GM12875 (cell line): ENCODE results near the gene FKBP1A.

Experiments
- H3K4me3 ChIP-seq: one replicate; pipeline ENCODE4 v1.5.1; 2011; ENCODE audit warnings: low read depth, low read length, control low read depth
- TF ChIP-seq, protein P1 (sequence below): IDR thresholded peaks from 2 replicates; pipeline ENCODE4 v1.5.1; 2011; ENCODE audit warnings: low read depth, mild to moderate bottlenecking, control low read depth, inconsistent platforms, low read length, moderate library complexity, borderline replicate concordance; ENCODE audit not compliant: insufficient read depth

The FKBP1A gene

DNA sequence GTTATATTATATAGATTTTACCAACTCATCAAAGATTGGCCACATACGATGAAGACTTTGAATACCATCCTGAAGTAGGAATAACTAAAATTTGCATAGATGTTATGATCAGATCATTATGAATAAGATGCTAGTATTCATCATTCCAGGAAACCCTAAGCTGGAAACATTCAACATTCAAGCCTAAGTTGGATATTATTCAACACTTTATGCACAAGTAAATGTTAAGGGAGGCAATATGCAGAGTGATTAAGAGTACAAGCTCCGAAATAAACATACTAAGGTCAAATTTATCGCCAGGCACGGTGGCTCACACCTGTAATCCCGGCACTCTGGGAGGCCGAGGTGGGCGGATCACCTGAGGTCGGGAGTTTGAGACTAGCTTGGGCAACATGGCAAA, 43.4 kb upstream of the FKBP1A start:
- H3K4me3 ChIP-seq, result no peak overlapping the region
- TF ChIP-seq, protein P1, sequence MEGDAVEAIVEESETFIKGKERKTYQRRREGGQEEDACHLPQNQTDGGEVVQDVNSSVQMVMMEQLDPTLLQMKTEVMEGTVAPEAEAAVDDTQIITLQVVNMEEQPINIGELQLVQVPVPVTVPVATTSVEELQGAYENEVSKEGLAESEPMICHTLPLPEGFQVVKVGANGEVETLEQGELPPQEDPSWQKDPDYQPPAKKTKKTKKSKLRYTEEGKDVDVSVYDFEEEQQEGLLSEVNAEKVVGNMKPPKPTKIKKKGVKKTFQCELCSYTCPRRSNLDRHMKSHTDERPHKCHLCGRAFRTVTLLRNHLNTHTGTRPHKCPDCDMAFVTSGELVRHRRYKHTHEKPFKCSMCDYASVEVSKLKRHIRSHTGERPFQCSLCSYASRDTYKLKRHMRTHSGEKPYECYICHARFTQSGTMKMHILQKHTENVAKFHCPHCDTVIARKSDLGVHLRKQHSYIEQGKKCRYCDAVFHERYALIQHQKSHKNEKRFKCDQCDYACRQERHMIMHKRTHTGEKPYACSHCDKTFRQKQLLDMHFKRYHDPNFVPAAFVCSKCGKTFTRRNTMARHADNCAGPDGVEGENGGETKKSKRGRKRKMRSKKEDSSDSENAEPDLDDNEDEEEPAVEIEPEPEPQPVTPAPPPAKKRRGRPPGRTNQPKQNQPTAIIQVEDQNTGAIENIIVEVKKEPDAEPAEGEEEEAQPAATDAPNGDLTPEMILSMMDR, result no peak

DNA sequence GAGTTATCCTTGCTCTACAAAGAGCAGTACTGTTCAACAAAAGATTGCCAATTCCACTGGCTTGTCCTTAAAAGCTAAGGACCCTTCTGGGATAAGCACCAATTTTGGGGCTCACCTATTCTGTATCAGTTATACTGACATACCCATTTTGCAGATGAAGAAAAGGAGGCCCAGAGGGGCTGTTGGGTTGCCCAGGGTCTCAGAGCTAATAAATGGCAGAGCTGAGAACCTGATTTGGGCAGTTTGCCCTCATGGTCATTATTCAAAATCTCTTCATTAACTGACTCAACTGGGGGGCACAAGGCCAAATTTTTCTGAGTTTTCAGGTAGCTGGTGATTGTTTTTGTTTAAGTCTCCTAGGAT, 42.5 kb upstream of the FKBP1A start:
- TF ChIP-seq, protein P1, result no peak
- H3K4me3 ChIP-seq, result no peak overlapping the region

DNA sequence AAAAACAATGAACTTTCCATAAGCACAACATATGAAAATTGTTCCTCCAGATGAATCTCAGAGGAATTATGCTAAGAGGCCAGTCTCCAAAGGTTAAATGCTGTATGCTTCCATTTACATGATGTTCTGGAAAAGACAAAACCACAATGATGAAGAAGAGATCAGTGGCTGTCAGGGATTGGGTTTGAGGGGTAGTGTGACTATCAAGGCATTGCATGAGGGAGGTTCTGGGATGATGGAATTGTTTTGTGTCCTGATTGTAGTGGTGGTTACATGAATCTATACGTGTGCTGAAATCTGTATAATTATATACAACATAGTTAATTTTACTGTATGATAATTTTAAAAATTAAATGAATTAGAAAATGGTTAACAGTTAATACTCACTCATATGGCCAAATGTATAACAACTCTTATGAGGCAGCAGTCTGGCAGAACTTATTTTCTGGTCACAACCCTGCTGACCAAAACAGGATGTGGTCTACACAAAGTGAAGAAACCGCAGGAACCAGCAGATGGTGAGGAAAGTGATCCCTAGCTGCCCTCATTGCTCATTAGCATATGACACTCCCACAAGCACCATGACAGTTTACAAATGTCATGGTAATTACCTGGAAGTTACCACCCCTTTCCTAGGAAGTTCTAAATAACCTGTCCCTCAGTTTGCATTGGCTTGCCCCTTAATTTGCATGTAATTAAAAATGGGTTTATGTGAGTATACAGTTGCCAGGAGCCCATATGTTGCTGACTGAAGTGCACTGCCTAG, 41.9 kb upstream of the FKBP1A start:
- no peak overlapping the region for H3K4me3 ChIP-seq
- TF ChIP-seq, protein P1, result no peak

DNA sequence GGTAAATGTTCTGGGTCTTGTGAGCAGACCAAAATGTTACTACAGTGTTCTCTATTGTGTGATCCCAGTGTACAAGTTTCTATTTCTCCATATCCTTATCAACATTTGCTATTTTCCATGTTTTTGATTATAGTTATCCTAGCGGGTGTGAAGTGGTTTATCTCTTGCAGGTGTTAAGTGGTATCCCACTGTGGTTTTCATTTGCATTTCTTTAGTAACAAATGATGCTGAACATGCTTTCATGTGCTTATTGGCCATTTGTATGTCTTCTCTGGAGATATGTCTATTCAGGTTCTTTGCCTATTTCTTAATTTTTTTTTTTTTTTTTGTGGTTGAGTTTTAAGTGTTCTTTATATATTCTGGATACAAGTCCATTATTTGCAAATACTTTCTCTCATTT, 38.3 kb upstream of the FKBP1A start:
- H3K4me3 ChIP-seq, result no peak overlapping the region
- TF ChIP-seq, protein P1, result no peak

DNA sequence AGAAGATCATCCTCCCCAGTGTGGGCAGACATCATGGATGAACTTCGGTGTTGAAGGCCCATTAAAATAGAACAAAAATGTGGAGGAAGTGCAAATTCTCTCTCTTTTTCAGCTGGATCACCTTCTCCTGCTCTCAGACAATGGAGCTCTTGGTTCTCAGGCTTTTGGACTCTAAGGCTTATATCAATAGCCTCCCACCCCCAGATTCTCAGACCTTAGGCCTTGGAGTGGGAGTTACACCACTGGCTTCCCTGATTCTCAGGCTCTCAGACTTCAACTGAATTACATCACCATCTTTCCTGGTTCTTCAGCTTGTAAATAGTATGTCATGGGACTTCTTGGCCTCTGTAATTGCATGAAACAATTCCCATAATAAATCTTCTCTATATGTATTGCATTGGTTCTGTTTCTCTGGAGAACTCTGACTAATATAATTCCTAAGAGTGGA, 37.2 kb upstream of the FKBP1A start:
- H3K4me3 ChIP-seq, result no peak overlapping the region
- TF ChIP-seq, protein P1, result no peak

DNA sequence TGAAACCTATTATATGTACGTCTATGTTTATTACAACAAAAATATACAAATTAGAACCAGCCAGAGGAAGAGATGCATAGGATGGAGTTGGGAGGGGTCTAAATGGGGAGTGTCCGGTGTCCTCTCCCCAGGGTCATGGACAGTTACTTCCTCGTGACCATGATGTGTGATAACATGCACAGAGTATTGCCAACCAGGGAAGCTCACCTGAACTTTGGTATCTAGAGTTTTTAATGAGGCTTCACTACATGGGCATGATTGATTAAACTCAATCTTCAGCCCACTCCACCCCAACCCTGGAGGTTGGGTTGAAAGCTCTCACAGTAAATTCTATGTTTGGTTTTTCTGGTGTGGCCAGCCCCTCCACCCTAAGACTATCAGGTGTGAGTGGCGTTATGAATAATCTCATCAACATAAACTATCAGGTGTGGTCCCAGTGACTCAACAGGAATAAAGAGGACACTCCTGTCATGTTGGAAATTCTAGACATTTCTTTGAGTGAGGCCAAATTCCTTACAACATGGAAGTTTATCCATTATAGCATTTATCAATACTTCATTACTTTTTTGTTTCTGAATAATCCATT, 36.4 kb upstream of the FKBP1A start:
- H3K4me3 ChIP-seq, result no peak overlapping the region
- TF ChIP-seq, protein P1, result no peak

DNA sequence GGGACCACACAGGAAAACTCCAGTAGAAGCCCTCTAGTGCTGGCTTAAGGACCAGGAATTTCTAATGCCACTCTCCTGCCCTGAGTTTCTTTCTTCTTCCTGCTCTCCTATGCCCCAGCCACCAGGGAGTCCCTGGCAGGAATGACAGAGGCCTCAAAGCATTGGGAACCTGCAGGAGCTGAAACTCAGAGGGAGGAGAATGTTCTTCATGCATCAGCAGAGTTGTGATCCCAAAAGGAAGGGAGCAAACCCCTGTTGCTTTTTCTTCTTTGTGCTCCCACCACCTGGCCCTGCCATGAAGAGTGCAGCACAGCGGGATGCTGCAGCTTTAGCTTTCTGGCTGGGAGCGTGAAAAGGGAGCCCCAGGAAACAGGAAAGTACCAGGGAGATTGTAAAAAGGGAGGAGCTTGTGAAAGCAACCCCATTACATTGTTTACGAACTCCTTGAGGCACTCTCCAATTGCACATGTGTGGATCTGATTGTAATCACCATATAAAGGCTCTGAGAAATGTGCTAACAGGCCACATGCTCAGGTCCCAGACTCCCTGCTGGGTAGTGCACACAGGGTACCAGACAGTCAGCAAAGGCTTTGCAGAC, 34.7 kb upstream of the FKBP1A start:
- TF ChIP-seq, protein P1, result no peak
- no peak overlapping the region for H3K4me3 ChIP-seq
